Kidney epithelial cell (primary cell): Measurements from ENCODE around the gene DUSP3. TPM values are rescaled to one million over a fixed set of nuclear protein-coding genes. Genes with fewer than 3 reads are reported as not detected.
"Not testable (repeated sequence)": the region's sequence is repeated elsewhere in the genome, so short reads cannot be mapped to it uniquely, and the experiment has no call there.

Source experiments
- DNase-seq: peaks from one replicate; pipeline ENCODE4 v3.0.0-alpha.2; 2010; ENCODE audit warnings: low read depth
- H3K27me3 ChIP-seq: 2 replicates; pipeline ENCODE4 v1.6.0; 2011; ENCODE audit warnings: low read length; ENCODE audit not compliant: control insufficient read depth, insufficient read depth
- H3K36me3 ChIP-seq: 2 replicates; pipeline ENCODE4 v1.5.1; 2011; ENCODE audit warnings: low read length; ENCODE audit not compliant: control insufficient read depth, insufficient read depth
- H3K4me3 ChIP-seq: 2 replicates; pipeline ENCODE4 v1.5.1; 2011; ENCODE audit warnings: low read depth, mild to moderate bottlenecking, control low read depth, low read length
- CTCF ChIP-seq: IDR thresholded peaks from 2 replicates; pipeline ENCODE4 v1.5.1; 2011; ENCODE audit warnings: mild to moderate bottlenecking, moderate library complexity, low read length, control low read depth, inconsistent platforms; ENCODE audit not compliant: insufficient read depth, poor library complexity, severe bottlenecking
- total RNA-seq: library from RNA; depleted of rRNA; stranded (reverse); fragments of >200 nt; gene quantifications from 2 replicates; pipeline ENCODE4 v1.2.3, GENCODE V29; 2015

The DUSP3 gene
- total RNA-seq, 1 donor from 2014 or later, result 117 TPM

- Histone ChIP-seq H3K4me3 (no peak overlapping the region), H3K36me3 (no peaks in the 10 kb centered on the region), H3K27me3 (no peaks in the 10 kb centered on the region)
- no peak for DNase-seq
- TF ChIP-seq CTCF, result no peak
These were observed 22.0 kb upstream of the DUSP3 start for GRCh38 chr17:43800736-43801135.

- H3K36me3 ChIP-seq, result no peaks in the 10 kb centered on the region
- no peak for DNase-seq
- TF ChIP-seq CTCF, result no peak
- H3K27me3 ChIP-seq, result no peaks in the 10 kb centered on the region
- no peak overlapping the region for H3K4me3 ChIP-seq
These were observed 20.3 kb upstream of the DUSP3 start for GRCh38 chr17:43799047-43799446.

GRCh38 chr17:43798024-43798423 is 19.2 kb upstream of the DUSP3 start:
- not testable (repeated sequence) for H3K4me3 ChIP-seq, H3K27me3 ChIP-seq, H3K36me3 ChIP-seq, DNase-seq

GRCh38 chr17:43792668-43793067 is 13.9 kb upstream of the DUSP3 start:
- DNase-seq, H3K4me3 ChIP-seq, H3K27me3 ChIP-seq, H3K36me3 ChIP-seq: not testable (repeated sequence)

- DNase-seq, result no peak
- Histone ChIP-seq H3K36me3 (no peaks in the 10 kb centered on the region), H3K4me3 (no peak overlapping the region), H3K27me3 (no peaks in the 10 kb centered on the region)
- no peak for TF ChIP-seq CTCF
These were observed 12.8 kb upstream of the DUSP3 start for GRCh38 chr17:43791589-43791988.

GRCh38 chr17:43790311-43790940 is 11.6 kb upstream of the DUSP3 start:
- no peak for DNase-seq
- no peak overlapping the region for H3K4me3 ChIP-seq
- TF ChIP-seq CTCF, result no peak

GRCh38 chr17:43789482-43789881 is 10.7 kb upstream of the DUSP3 start:
- TF ChIP-seq CTCF, result no peak
- H3K4me3 ChIP-seq, result no peak overlapping the region
- no peaks in the 10 kb centered on the region for H3K36me3 ChIP-seq
- DNase-seq, result no peak
- no peaks in the 10 kb centered on the region for H3K27me3 ChIP-seq

More at GRCh38 chr17:43790311-43790940, 11.6 kb upstream of the DUSP3 start:
- Histone ChIP-seq H3K36me3 (no peaks in the 10 kb centered on the region), H3K27me3 (no peaks in the 10 kb centered on the region)
